K562 (cell line): ENCODE measurements around the gene TENT4B. TPM values are rescaled to one million over a fixed set of nuclear protein-coding genes. Genes with fewer than 3 reads are reported as not detected.

Source experiments
- CC2D1A ChIP-seq: fragments of 450-650 bp; IDR thresholded peaks from 2 replicates; pipeline ENCODE4 v1.6.1; 2017; ENCODE audit warnings: mild to moderate bottlenecking
- CSDE1 ChIP-seq, 2 experiments: fragments of 450-650 bp; IDR thresholded peaks; 2 replicates each; pipeline ENCODE4 v1.6.1; 2016; ENCODE audit warnings: mild to moderate bottlenecking in 1 of 2
- EZH2 ChIP-seq: IDR thresholded peaks from 2 replicates; pipeline ENCODE4 v1.6.1; 2012; ENCODE audit warnings: low read depth, mild to moderate bottlenecking, inconsistent platforms, low read length, borderline replicate concordance
- GABPB2 ChIP-seq: fragments of 250-450 bp; sonication (Bioruptor Pico); conservative IDR thresholded peaks from 2 replicates; pipeline ENCODE4 v1.5.1; 2021; ENCODE audit warnings: mild to moderate bottlenecking
- L3MBTL2 ChIP-seq: fragments of 450-650 bp; IDR thresholded peaks from 2 replicates; pipeline ENCODE4 v1.6.1; 2016; ENCODE audit warnings: mild to moderate bottlenecking, moderate library complexity
- LEF1 ChIP-seq: fragments of 450-650 bp; IDR thresholded peaks from 2 replicates; pipeline ENCODE4 v1.6.1; 2016; ENCODE audit warnings: mild to moderate bottlenecking
- MEF2A ChIP-seq: IDR thresholded peaks from 2 replicates; pipeline ENCODE4 v1.6.1; 2011; ENCODE audit warnings: low read depth, mild to moderate bottlenecking, low read length, moderate library complexity; ENCODE audit not compliant: control insufficient read depth
- NFATC3 ChIP-seq: fragments of 450-650 bp; IDR thresholded peaks from 2 replicates; pipeline ENCODE4 v1.6.1; 2017; ENCODE audit warnings: mild to moderate bottlenecking
- RFX7 ChIP-seq: fragments of 250-450 bp; sonication (Bioruptor Pico); IDR thresholded peaks from 2 replicates; pipeline ENCODE4 v1.5.1; 2021; ENCODE audit warnings: mild to moderate bottlenecking
- SMAD1 ChIP-seq: fragments of 150-350 bp; IDR thresholded peaks from 2 replicates; pipeline ENCODE4 v1.6.1; 2014; ENCODE audit warnings: low read length, low read depth; ENCODE audit not compliant: partially characterized antibody
- SMARCA5 ChIP-seq: fragments of 450-650 bp; IDR thresholded peaks from 2 replicates; pipeline ENCODE4 v1.6.1; 2016
- SP1 ChIP-seq: sonication (generic); formaldehyde crosslinking; IDR thresholded peaks from 2 replicates; pipeline ENCODE4 v1.8.1; 2022; ENCODE audit warnings: mild to moderate bottlenecking, missing genetic modification reagents
- ZNF12 ChIP-seq: sonication (generic); formaldehyde crosslinking; IDR thresholded peaks from 2 replicates; pipeline ENCODE4 v1.4.0; 2020; ENCODE audit warnings: mild to moderate bottlenecking, missing genetic modification reagents
- polyA plus RNA-seq, 8 experiments: library from polyadenylated mRNA; depleted of rRNA in 4 of 8; stranded (reverse) in 5 of 8; unstranded in 3 of 8; fragments of >200 nt; fragmentation: Nextera tagmentation in 2 of 8; fragmentation: Illumina TruSeq in 1 of 8; extraction: Ambion mirVana in 2 of 8; extraction: Trizol in 1 of 8; gene quantifications; 2 replicates each; pipeline versions ENCODE4 v1.2.1 to v1.2.3, GENCODE V29; 2011 to 2014; ENCODE audit warnings: inconsistent platforms in 1 of 8, missing spikeins in 1 of 8
- total RNA-seq, 7 experiments: library from RNA; depleted of rRNA in 6 of 7; stranded (reverse); fragments of >200 nt in 6 of 7; fragmentation: Illumina TruSeq in 2 of 7; extraction: Trizol in 2 of 7; gene quantifications; 2 replicates each; pipeline versions ENCODE4 v1.2.1 to v1.2.3, GENCODE V29; 2011 to 2021; ENCODE audit warnings: low replicate concordance in 1 of 7
- TF ChIP-seq, protein P1 (sequence below): fragments of 450-650 bp; IDR thresholded peaks from 2 replicates; pipeline ENCODE4 v1.6.1; 2018; ENCODE audit warnings: mild to moderate bottlenecking, low read depth; ENCODE audit not compliant: partially characterized antibody
- TF ChIP-seq, protein P2 (sequence below): sonication (generic); formaldehyde crosslinking; IDR thresholded peaks from 2 replicates; pipeline ENCODE4 v1.9.0; 2022; ENCODE audit warnings: mild to moderate bottlenecking, missing genetic modification reagents
- TF ChIP-seq, protein P3 (sequence below): fragments of 450-650 bp; IDR thresholded peaks from 2 replicates; pipeline ENCODE4 v1.6.1; 2016; ENCODE audit warnings: mild to moderate bottlenecking, moderate library complexity

The TENT4B gene
- total and polyA plus RNA-seq, 9 of the 15 experiments (the other 6 are each of a cell fraction or from before 2014, with no cell fraction given), result 5.2 to 8.4 (median 7.0) TPM

DNA sequence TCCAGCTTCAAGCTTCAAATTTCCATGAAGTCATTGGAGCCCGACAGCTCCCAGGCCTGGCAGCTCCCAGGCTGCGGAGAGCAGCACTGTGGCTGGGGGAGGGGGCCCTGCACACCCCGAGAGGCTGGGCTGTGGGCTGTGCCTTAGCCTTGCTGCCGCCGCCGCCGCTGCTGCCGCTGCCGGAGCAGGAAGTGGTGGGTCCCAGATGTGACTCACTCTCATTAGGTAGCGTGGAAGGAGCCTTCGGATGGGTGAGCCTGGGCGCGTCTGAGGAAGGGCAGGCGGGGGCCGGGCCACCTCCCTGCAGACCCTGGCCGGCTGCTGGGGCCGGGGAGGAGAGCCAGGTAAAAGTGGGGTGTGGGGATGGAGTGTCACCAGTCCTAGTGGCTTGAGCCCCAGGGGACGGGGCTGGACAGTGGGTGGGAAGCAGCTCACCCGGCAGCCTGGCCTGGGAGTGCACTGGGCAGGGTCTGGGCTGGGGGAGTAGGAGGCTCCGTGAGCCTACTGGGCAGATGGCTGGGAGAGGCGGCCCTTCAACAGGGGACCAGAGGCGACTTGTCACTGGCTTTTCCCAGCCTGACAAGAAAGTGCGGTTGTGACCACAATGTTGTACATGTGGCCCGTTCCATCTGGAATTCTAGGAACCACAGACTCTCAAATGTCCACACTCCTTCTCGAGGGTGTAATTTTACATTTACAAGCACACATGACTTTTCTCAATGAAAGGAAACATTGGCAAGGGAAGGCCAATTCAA is 113.4 kb downstream of the TENT4B start, which contains the start of gene ADCY7 (continued):
- TF ChIP-seq SP1 (no peak), L3MBTL2 (peak; percentile 54; the same call in 1 of the 2 replicates), CC2D1A (no peak), CSDE1 (IDR thresholded peaks at IDR 0.05) (no peak), SMARCA5 (peak; percentile 39; the same call in 1 of the 2 replicates), ZNF12 (CRISPR knock-in tag) (no peak), RFX7 (CRISPR knock-in tag) (no peak), MEF2A (no peak), EZH2 (no peak), SMAD1 (peak; percentile 38), LEF1 (peak; percentile 18; the same call in 1 of the 2 replicates), GABPB2 (no peak), NFATC3 (no peak)
- TF ChIP-seq, protein P1, sequence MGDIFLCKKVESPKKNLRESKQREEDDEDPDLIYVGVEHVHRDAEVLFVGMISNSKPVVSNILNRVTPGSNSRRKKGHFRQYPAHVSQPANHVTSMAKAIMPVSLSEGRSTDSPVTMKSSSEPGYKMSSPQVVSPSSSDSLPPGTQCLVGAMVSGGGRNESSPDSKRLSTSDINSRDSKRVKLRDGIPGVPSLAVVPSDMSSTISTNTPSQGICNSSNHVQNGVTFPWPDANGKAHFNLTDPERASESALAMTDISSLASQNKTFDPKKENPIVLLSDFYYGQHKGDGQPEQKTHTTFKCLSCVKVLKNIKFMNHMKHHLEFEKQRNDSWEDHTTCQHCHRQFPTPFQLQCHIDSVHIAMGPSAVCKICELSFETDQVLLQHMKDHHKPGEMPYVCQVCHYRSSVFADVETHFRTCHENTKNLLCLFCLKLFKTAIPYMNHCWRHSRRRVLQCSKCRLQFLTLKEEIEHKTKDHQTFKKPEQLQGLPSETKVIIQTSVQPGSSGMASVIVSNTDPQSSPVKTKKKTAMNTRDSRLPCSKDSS, result no peak
- TF ChIP-seq, protein P2, sequence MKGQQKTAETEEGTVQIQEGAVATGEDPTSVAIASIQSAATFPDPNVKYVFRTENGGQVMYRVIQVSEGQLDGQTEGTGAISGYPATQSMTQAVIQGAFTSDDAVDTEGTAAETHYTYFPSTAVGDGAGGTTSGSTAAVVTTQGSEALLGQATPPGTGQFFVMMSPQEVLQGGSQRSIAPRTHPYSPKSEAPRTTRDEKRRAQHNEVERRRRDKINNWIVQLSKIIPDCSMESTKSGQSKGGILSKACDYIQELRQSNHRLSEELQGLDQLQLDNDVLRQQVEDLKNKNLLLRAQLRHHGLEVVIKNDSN (CRISPR knock-in tag), result no peak
- TF ChIP-seq, protein P3, sequence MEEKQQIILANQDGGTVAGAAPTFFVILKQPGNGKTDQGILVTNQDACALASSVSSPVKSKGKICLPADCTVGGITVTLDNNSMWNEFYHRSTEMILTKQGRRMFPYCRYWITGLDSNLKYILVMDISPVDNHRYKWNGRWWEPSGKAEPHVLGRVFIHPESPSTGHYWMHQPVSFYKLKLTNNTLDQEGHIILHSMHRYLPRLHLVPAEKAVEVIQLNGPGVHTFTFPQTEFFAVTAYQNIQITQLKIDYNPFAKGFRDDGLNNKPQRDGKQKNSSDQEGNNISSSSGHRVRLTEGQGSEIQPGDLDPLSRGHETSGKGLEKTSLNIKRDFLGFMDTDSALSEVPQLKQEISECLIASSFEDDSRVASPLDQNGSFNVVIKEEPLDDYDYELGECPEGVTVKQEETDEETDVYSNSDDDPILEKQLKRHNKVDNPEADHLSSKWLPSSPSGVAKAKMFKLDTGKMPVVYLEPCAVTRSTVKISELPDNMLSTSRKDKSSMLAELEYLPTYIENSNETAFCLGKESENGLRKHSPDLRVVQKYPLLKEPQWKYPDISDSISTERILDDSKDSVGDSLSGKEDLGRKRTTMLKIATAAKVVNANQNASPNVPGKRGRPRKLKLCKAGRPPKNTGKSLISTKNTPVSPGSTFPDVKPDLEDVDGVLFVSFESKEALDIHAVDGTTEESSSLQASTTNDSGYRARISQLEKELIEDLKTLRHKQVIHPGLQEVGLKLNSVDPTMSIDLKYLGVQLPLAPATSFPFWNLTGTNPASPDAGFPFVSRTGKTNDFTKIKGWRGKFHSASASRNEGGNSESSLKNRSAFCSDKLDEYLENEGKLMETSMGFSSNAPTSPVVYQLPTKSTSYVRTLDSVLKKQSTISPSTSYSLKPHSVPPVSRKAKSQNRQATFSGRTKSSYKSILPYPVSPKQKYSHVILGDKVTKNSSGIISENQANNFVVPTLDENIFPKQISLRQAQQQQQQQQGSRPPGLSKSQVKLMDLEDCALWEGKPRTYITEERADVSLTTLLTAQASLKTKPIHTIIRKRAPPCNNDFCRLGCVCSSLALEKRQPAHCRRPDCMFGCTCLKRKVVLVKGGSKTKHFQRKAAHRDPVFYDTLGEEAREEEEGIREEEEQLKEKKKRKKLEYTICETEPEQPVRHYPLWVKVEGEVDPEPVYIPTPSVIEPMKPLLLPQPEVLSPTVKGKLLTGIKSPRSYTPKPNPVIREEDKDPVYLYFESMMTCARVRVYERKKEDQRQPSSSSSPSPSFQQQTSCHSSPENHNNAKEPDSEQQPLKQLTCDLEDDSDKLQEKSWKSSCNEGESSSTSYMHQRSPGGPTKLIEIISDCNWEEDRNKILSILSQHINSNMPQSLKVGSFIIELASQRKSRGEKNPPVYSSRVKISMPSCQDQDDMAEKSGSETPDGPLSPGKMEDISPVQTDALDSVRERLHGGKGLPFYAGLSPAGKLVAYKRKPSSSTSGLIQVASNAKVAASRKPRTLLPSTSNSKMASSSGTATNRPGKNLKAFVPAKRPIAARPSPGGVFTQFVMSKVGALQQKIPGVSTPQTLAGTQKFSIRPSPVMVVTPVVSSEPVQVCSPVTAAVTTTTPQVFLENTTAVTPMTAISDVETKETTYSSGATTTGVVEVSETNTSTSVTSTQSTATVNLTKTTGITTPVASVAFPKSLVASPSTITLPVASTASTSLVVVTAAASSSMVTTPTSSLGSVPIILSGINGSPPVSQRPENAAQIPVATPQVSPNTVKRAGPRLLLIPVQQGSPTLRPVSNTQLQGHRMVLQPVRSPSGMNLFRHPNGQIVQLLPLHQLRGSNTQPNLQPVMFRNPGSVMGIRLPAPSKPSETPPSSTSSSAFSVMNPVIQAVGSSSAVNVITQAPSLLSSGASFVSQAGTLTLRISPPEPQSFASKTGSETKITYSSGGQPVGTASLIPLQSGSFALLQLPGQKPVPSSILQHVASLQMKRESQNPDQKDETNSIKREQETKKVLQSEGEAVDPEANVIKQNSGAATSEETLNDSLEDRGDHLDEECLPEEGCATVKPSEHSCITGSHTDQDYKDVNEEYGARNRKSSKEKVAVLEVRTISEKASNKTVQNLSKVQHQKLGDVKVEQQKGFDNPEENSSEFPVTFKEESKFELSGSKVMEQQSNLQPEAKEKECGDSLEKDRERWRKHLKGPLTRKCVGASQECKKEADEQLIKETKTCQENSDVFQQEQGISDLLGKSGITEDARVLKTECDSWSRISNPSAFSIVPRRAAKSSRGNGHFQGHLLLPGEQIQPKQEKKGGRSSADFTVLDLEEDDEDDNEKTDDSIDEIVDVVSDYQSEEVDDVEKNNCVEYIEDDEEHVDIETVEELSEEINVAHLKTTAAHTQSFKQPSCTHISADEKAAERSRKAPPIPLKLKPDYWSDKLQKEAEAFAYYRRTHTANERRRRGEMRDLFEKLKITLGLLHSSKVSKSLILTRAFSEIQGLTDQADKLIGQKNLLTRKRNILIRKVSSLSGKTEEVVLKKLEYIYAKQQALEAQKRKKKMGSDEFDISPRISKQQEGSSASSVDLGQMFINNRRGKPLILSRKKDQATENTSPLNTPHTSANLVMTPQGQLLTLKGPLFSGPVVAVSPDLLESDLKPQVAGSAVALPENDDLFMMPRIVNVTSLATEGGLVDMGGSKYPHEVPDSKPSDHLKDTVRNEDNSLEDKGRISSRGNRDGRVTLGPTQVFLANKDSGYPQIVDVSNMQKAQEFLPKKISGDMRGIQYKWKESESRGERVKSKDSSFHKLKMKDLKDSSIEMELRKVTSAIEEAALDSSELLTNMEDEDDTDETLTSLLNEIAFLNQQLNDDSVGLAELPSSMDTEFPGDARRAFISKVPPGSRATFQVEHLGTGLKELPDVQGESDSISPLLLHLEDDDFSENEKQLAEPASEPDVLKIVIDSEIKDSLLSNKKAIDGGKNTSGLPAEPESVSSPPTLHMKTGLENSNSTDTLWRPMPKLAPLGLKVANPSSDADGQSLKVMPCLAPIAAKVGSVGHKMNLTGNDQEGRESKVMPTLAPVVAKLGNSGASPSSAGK, result no peak
